DOHH2 (cell line): ENCODE data around the gene SOX8.

Source experiments
- CTCF ChIP-seq: fragments of 200-600 bp; sonication (generic); IDR thresholded peaks from one replicate; pipeline ENCODE4 v1.5.1; 2014; ENCODE audit warnings: antibody characterized with exemption, mild to moderate bottlenecking, low read depth, low read length; ENCODE audit not compliant: poor library complexity, severe bottlenecking
- EZH2phosphoT487 ChIP-seq: fragments of 200-600 bp; sonication (generic); IDR thresholded peaks from 2 replicates; pipeline ENCODE4 v1.6.1; 2017; ENCODE audit warnings: borderline replicate concordance, mild to moderate bottlenecking, antibody characterized with exemption, low read length, moderate library complexity, mixed read lengths

- TF ChIP-seq CTCF, result no peak
- TF ChIP-seq EZH2phosphoT487, result no peak
Observed at GRCh38 chr16:981695-982144, at the start of gene SOX8.
